Right renal pelvis (tissue), 4 donors: ENCODE data around the gene ZNF496. TPM values are rescaled to one million over a fixed set of nuclear protein-coding genes. Genes with fewer than 3 reads are reported as not detected.

Source experiments
- DNase-seq, 4 donors: peaks; one replicate each; pipeline ENCODE4 v3.0.0-alpha.2; 2013; ENCODE audit warnings: low read depth in 4 of 4, low spot score in 3 of 4, missing footprints in 1 of 4
- polyA plus RNA-seq, 4 donors: library from polyadenylated mRNA; unstranded; fragments of 120-200 nt; gene quantifications; one replicate each; pipeline ENCODE4 v1.2.1, GENCODE V29; 2013; ENCODE audit not compliant: insufficient read length in 4 of 4

ZNF496 gene
- polyA plus RNA-seq, 4 donors = 34.9 to 42.1 (median 36.8) TPM

DNA sequence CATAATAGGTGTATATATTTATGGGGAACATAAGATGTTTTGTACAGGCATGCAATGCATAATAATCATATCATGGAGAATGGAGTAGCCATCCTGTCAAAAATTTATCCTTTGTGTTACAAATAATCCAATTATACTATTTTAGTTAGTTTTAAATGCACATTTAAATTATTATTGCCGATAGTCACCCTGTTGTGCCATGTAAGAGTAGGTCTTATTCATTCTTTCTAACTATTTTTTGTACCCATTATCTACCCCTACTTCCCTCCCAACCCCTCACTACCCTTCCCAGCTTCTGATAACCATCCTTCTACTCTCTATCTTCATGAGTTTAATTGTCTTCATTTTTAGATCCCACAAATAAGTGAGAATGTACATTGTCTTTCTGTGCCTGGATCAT lies 84.1 kb downstream of the ZNF496 start:
- DNase-seq = no peak

Other genes starting within 250 kb of the ZNF496 start
- 10 to 100 TPM; 14.1 to 16.1 (median 14.3) TPM for gene ZNF669, start 227.5 kb downstream of the ZNF496 start, polyA plus RNA-seq
- gene ZNF124, start 159.8 kb downstream of the ZNF496 start, polyA plus RNA-seq = 10 to 100 TPM; 21.8 to 32.0 (median 27.8) TPM
- gene VN1R5, start 75.8 kb downstream of the ZNF496 start, polyA plus RNA-seq = under 1 TPM in 2 of 4 donors, not detected in 2; 0.04 to 0.18 TPM
- gene NLRP3, start 84.3 kb upstream of the ZNF496 start, polyA plus RNA-seq = 1 to 10 TPM in 3 of 4 donors, under 1 TPM in 1; 0.67 to 1.4 (median 1.2) TPM
- under 1 TPM in 3 of 4 donors, not detected in 1; 0.01 to 0.07 (median 0.04) TPM for gene OR2B11, start 126.2 kb upstream of the ZNF496 start, polyA plus RNA-seq
- gene OR2C3, start 204.6 kb upstream of the ZNF496 start, polyA plus RNA-seq = 1 to 10 TPM in 1 of 4 donors, under 1 TPM in 3; 0.66 to 1.2 (median 0.92) TPM
- under 1 TPM; 0.46 to 0.89 (median 0.64) TPM for gene GCSAML, start 217.3 kb upstream of the ZNF496 start, polyA plus RNA-seq